Limb (tissue), 2 donors: ENCODE results near the gene RSBN1L.
"Not testable (repeated sequence)": the region's sequence is repeated elsewhere in the genome, so short reads cannot be mapped to it uniquely, and the experiment has no call there.

Experiments used
- DNase-seq, 2 donors: peaks; one replicate each; pipeline ENCODE4 v3.0.0-alpha.2; 2016; ENCODE audit errors: extremely low spot score in 2 of 2

RSBN1L gene

GRCh38 chr7:77687100-77687746 is 9.0 kb upstream of the RSBN1L start:
- DNase-seq = no peak

GRCh38 chr7:77687747-77688144 is 8.5 kb upstream of the RSBN1L start:
- no peak for DNase-seq

DNA sequence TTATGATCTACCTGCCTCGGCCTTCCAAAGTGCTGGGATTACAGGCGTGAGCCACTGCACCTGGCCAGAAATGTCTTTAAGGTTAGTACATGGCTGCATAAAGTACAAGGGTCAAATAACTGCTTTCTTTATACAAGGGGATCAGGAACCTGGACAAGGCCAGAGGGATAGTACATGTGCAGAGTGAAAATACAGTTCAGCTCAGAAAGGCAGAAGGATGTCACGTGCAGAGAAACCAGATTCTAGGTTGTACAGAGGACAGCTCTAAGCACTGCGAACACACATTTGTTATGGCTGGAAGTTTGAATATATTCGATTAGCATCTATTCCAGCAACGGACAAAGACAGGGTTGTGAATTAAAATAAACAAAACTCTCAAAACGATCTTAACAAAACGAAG is 6.0 kb upstream of the RSBN1L start:
- no peak for DNase-seq

- no peak for DNase-seq
Observed at GRCh38 chr7:77691892-77692491, 4.3 kb upstream of the RSBN1L start.

DNA sequence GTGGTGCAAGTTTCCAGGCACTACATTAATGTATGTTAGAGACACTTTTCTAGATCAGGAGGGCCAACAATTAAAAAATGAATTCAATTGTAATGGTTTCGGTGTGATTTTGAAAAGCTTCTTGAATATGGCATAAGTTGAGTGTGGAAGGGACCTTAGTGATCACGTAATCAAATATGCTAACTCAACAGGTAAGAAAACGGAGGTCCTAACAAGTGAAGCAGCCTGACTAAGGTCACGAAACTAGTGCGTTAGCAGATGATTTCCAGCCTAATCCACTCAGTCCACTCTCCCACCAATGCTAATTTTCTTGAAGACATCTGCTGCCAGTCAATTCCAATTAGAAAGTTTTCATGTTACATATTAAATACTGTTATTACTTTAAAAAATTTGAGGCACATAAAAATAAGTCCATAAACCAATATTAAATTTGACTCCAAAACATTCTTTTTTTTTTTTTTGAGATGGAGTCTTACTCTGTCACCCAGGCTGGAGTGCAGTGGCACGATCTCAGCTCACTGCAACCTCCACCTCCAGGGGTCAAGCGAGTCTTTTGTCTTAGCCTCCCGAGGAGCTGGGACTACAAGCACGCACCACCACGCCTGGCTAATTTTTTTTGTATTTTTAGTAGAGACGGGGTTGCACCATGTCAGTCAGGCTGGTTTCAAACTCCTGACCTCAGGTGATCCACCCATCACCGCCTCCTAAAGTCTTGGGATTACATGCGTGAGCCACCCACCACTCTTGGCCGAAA is 2.3 kb upstream of the RSBN1L start:
- DNase-seq = no peak

DNA sequence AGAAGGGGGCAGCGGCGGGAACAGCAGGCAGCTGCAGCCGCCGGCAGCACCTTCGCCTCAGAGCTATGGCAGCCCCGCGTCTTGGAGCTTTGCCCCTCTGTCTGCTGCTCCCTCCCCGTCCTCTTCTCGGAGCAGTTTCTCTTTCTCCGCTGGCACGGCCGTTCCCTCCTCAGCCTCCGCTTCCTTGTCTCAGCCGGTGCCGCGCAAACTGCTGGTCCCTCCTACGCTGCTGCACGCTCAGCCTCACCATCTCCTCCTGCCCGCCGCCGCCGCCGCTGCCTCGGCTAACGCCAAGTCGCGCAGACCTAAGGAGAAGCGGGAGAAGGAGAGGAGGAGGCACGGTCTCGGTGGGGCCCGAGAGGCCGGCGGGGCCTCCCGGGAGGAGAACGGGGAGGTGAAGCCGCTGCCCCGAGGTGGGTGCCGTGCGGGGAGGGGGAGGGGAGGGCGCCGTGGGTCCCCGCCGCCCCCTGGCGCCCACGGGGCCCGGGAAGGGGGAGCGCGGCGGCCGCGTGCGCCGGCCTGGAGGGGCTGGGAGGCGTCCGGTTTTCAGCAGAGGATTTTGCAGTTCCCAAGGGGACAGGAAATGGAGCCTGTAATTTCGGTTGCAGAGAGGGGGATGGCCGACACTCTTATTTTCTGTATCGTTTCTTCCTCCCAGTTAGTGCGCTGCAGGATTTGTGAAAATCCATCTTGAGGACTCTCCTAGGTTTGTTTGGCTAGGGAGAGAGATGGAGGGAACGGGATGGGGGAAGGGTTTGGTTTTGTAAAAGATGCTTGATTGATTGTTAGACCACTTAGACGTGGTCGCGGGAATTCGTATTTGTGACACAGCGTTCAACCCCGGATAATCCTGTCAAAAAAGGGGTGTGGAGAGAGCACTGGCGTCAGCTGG is 630 bp downstream of the RSBN1L start:
- peak; percentile 51 to 83 for DNase-seq

DNA sequence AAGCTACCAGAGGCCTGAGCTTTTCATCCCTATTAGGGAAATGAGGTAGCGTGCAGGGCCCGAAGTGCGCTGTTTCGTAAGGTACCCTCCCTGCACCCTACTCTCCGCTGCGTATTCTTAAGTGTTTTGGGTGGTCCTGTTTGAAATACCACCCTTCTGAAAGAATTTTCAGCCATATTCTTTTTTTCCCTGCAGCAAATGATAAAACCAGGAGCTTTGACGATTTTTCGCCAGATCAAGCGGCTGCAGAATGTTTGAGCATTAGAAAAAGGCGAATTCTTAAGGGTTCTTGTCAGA is 1.2 kb downstream of the RSBN1L start:
- no peak for DNase-seq

DNA sequence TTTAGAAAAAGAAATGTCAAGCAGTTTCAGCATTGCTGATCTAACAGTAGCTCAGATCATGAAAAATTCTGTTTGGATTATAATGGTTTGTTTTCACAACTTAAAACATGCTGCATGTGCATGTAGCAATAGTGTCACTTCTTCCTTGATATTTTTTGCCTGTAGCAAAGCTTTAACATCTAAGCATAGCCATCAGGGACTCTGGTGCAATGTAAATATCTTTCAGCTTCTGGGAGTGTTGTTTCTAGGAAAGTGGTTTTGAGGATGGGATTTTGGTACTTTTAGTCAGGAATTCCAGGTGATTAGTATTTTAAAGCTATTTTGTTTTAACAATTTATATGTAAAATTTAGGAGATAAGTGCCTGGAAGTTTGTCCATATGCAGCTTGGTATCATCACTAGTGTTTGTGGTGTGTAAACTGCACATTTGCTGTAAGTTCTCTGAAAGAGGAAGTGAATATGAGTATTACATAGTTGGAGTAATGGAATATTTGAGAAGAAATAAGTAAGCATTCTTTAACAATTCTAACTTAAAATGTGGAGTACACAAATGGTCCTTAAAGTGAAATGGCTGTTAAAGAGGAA is 1.9 kb downstream of the RSBN1L start:
- DNase-seq = no peak

- no peak for DNase-seq
Observed at GRCh38 chr7:77699056-77699455, 2.8 kb downstream of the RSBN1L start.

GRCh38 chr7:77702513-77702912 is 6.3 kb downstream of the RSBN1L start:
- no peak for DNase-seq

GRCh38 chr7:77702968-77703472 is 6.8 kb downstream of the RSBN1L start:
- no peak for DNase-seq

DNA sequence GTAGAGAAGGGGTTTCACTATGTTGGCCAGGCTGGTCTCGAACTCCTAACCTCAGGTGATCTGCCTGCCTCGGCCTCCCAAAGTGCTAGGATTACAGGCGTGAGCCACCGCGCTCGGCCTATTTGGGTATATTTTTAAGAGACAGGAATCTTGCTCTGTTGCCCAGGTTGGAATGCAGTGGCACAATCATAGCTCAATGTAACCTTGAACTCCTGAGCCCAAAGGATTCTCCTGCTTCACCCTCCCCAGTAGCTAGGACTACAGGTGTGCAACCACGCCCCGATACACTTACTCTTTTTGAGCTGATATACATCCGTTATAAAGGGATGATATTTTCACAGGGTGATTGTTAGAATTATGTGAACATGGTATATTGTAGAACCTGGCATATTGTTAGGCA is 7.4 kb downstream of the RSBN1L start:
- DNase-seq = not testable (repeated sequence)

DNA sequence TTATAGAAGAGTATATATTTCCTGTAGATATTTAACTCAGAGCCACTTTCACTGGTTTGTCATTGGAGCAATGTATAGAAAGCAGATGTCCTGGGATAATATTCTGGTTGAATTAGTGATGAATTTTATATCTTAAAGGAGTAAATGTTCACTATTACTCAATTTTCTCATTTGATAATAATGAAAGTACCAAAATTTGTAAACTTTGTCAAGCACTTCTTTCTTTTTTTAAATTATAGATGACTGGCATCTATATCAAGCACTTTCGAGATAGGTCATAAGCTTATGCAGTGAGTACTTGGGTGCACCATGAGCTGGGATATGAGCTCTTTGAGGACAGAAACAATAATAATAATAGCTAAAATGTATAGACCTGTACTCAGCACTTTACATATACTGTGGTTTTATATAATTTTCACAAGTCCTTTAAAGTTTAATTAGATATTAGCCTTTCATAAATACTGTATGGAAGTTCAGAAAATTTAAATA is 11.3 kb downstream of the RSBN1L start:
- DNase-seq = no peak

DNA sequence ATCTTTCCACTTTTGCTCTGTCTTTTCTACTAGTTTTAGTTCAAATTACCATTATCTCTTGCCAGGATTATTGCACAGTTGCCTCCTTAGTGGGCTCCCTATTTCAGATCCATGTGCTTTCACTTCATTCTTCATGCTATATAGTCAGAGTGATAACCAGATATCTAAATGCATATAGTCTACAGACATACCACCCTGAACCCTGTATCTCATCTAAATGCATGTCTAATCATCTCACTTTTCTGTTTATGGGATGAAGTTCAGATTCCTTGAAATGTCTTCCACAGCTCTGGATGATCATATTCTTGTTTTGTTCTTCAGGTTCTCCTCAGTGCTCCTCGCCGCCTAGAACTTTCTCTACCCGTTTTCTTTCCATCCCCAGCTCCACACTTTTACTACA is 13.8 kb downstream of the RSBN1L start:
- DNase-seq = no peak

GRCh38 chr7:77710861-77711260 is 14.6 kb downstream of the RSBN1L start:
- no peak for DNase-seq

DNA sequence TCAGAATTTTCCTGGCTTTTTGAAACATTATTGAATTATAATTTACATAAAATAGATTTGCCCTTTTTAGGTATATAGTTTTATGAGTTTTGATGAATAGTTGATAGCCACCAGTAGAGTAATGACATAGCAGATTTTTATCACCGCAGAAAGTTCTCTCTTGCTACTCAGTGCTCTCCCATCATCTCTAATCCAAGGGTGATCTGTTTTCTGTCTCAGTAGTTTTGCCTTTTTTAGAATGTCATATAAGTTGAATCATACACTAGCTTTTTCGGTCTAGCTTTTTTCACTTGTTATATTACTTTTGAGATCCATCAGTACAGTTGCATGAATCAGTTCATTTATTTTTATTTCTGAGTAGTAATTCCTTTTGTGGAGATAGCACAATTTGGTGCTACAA is 17.9 kb downstream of the RSBN1L start:
- DNase-seq = no peak

DNA sequence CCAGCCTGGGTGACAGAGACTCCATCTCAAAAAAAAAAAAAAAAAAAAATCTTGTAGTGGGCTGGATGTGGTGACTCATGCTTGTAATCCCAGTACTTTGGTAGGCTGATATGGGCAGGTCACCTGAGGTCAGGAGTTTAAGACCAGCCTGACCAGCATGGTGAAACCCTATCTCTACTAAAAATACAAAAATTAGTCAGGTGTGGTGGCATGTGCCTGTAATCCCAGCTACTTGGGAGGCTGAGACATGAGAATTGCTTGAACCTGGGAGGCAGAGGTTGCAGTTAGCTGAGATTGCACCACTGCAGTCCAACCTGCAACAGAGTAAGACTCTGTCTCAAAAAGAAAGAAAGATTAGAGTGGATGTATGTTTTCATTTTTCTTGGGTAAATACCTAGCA is 18.7 kb downstream of the RSBN1L start:
- DNase-seq = not testable (repeated sequence)

GRCh38 chr7:77716804-77717203 is 20.5 kb downstream of the RSBN1L start:
- DNase-seq = no peak

GRCh38 chr7:77717566-77717965 is 21.3 kb downstream of the RSBN1L start:
- not testable (repeated sequence) for DNase-seq

DNA sequence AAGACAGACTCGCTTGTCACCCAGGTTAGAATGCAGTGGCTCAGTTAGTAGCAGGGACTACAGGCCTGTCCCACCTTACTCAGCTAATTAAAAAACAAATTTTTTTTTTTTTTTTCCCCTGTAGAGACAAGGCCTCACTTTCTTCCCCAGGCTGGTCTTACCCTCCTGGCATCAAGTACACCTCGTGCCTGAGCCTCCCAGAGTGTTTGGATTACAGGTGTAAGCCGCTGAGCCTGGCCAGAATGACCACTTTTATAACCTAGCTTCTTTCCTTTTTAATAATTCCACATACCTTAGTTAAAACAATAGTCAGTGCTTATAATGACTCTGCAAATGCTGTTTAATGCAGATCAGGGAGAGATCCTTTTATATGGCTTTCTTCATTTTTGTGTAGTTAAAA is 31.3 kb downstream of the RSBN1L start:
- DNase-seq = no peak
